RPMI7951 (cell line): ENCODE data around the gene GDF3. TPM values are rescaled to one million over a fixed set of nuclear protein-coding genes. Genes with fewer than 3 reads are reported as not detected.
"Not testable (repeated sequence)": the region's sequence is repeated elsewhere in the genome, so short reads cannot be mapped to it uniquely, and the experiment has no call there.

Source experiments
- DNase-seq: peaks from one replicate; pipeline ENCODE4 v3.0.0-alpha.2; 2012; ENCODE audit warnings: low read depth
- total RNA-seq: library from RNA; depleted of rRNA; stranded (reverse); fragments of >200 nt; shearing (Covaris generic); gene quantifications from 2 replicates; pipeline ENCODE4 v1.2.3, GENCODE V29; 2014; rRNA removed

Gene GDF3
- not detected in 2 replicates for total RNA-seq

DNA sequence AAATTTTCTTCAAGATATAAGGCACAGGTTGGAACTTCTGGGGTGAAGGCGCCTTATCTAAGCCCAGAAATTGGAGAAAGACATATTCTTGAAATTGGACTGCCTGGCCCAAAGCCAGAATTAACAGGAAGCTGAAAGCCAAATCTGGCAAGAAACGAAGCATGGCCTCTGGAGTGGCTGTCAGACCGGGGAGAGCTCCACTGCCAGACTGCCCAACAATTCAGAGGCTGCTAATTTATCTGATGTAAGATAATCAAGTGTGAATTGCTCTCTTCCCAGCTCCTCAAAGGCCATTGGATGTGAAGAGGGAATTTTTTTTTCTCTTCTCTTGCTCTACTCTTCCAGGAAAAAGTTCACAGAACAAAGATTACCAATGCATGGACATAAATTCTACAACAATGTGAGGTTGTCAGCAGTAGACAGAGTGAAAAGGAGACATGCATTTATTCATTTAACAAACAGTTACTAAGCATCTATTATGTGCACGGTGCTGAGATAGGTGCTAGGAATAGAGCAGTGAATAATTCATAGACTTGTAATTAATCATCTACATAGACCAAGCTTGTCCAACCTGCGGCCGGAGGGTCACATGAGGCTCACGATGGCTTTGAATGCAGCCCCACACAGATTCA lies at the start of gene GDF3:
Gene GDF3 (minus strand): TSS at position 210 of the 632 bp plus-strand sequence. CDS start 47 bp downstream, at position 163.
- DNase-seq, result no peak

DNA sequence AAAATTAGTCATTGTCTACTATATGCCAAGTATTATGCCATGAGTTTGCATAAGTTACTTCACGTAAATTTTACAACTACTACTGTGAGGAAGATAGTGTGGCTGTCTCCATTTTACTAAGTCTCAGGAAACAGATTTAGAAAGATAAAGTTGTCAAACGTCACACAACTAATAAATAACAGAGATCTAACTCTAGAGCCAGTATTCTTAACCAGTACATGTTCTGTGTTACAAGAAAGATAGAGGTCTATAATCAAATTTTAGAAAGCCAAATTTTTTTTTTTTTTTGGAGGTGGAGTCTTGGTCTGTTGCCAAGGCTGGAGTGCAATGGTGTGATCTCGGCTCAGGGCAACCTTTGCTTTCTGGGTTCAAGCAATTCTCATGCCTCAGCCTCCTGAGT lies 37.4 kb upstream of the GDF3 start:
- DNase-seq, result no peak

DNA sequence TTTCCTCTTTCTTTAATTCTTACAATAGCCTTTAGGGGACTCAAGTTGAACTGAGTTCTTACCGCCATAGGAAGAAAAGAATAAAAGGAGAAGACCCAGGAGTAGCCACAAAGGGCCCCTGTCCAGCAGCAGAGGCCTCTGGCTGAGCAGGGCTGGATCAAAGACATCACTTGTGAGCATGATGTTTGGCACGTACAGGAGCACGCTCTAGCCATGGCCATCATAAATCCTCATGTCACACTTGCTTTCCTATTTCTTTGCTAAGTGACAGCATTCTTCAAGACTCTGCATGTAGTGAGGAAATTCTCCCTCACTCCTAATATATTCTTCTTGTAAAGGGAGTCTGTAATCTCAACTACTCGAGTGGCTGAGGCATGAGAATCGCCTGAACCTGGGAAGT lies 35.9 kb upstream of the GDF3 start:
- DNase-seq, result no peak

DNA sequence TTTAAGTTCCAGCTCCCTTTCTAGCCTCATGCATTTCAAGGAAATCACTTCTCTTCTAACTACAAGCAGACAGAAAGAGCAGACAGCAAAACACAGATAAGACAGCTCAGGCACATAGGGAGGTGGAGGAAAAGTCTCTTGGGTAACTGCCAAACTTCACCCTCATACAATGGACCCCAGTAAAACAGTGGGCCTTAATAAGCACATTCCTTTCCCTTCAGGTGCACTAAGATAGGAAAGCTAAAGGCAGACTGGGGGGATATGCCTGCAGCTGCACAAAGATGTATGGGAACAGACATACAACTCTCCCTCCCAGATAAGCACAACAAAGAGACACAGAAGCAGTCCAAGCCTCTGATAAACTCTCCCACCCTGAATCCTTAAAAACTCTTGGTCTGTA lies 35.4 kb upstream of the GDF3 start:
- not testable (repeated sequence) for DNase-seq

DNA sequence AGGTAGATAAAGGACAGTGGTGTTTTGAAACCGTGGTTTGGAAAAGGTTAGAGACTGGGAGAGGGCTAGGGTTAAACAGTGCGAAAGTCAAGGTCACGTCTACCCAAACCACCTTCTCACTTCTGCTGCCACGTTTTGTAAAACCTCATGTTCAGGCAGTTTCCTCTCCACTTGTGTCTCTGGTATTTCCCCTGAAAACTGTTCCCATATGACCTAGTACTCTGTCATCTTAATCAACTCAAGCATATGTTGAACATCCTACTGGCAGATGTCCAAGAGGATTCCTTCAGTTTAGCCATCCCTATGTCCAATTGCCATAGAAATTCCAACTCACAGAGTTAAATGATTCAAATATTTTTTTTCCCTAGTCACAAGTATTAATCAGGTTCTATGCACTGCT lies 34.2 kb upstream of the GDF3 start:
- DNase-seq, result peak; percentile 16

DNA sequence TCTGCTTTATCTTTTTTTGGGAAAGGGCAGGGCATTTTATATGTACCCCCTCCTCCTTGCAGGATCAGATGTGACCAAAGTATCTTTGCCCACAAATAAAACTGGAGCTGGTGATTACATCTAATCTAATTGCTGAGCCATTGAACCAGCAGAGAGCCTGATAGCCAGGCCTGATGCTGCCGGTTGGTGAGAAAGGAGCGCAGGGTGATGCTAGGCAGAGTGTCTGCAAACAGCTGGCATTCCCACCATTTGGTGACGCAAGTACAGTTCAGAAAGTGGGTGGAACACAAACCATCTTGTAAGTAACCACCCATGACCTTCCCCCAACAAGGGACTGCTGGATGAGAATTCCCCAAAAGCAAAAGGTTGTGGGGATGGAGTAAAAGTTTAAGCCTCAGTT lies 28.4 kb upstream of the GDF3 start:
- no peak for DNase-seq

DNA sequence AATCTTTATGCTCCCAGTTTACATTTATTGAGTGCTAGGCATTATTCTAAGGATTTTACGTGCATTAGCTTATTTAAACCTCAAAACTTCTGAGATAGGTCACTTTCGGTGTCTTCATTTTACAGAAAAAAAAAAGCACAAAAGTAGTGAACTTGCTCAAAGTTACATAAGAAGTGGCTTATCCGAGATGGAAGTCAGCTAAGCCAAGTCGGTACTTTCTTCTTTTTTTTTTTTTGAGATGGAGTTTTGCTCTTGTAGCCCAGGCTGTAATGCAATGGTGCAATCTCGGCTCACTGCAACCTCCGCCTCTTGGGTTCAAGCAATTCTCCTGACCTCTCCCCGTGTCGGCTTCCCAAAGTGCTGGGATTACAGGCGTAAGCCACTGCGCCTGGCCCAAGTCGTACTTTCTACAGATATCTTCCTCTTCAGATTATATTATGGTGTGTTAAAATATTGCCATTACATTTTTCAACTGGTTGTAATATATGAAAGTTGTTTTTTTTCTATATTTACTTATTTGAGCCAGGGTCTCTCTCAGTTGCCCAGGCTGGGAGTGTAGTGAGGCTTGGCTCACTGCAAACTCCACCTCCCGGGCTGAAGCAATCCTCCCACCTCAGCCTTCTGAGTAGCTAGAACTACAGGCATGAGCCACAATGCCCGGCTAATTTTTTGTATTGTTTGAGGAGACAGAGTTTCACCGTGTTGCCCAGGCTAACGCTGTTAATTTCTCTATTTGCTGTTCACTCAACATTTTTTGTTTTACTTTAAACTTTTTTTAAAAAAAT lies 24.6 kb upstream of the GDF3 start:
- no peak for DNase-seq

DNA sequence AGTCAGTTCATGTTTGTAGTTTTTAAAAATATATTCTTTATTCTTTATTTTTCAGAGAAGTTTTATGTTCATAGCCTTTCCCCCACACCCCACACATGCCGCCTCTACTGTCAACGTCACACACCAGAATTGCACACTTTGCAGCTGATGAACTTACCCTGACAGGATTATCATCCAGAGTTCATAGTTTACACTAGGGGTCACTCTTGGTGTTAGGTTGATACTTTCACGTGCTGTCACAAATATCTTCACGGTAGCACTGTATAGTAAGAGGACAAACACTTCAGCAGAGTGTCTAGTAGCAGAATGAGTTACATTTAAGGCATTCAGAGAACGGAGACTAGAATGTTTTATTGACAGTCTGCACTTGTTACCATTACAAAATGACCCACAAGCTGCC lies 20.8 kb upstream of the GDF3 start:
- no peak for DNase-seq

DNA sequence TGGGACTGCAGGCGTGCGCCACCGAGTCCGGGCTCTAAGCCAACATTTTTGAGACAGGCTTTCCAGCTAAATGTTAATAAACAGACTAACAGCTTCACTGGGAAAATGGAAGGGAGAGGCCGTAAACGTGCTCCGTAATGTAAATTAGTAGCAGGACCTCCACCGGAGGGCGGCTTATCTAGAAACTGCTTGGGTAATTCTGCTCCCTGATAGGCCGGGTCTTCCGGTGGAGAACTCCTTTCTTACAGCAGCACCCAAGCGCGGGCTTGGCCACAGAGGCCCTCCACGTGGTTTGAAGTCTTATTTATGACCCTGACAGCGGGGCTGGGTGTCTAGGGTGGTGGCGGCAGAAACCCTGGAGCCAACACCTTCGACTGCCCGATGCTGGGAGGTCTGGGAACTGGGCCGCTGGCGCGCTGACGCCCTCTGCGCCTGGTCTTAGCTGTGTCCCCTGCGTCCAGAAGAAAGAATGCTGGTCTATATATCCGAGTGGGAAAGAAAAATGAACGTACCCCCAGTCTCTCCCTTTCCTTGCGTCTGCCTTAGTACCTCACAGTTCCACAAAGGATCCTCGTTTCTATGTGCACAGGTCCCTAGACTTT lies 17.4 kb upstream of the GDF3 start:
- no peak for DNase-seq

DNA sequence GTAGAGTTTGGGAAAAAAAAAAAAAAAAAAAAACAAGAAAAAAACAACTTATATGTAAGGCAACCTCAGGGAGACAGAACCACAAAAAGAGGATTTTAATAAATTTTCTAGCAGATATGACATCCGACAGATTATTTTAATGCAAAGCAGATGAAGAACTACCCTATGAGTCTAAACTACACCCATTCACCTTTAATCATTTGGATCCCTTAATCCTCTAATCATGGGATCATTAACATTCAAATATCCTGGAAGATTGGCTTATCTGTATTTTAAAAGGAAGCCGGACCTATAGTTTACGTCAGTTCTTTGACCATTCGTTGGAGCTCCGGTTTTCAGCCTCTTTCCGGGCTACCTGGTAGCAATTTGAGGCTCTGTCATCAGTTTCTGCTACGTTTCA lies 15.6 kb upstream of the GDF3 start, which contains the start of gene DPPA3:
Gene DPPA3 (plus strand): TSS at position 301 of the 400 bp plus-strand sequence. CDS start 138 bp downstream, outside the sequence.
- DNase-seq, result no peak

DNA sequence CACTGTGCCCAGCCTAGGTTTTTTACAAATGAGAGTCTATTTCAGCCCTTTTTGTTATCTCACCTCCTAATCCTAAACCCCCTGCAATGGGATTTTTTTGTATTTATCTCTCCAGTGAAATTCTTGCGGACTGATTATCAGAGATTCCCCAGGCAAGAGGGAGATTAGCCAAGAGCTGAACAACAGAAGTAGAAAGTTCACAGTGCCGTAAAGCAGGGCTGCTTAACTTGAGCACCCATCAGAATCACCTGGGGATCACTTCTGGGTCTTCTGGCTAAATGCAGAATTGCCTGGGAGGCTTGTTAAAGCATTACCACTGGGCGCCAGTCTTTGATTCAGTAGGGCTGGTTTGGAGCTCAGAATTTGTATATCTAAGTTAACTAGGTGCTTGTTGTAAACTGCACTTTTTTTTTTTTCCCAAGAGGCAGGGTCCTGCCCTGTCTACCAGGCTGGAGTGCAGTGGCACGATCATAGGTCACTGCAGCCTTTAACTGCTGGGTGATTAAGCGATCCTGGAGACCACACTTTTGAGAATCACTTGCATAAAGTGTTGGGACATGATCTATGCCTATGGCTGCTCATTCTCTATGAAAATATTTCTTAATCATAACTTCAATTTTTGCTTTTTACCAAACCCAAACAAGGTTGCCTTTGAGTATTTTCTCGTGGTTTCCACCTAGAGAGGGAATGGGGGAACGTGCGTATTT lies 14.5 kb upstream of the GDF3 start:
- no peak for DNase-seq

DNA sequence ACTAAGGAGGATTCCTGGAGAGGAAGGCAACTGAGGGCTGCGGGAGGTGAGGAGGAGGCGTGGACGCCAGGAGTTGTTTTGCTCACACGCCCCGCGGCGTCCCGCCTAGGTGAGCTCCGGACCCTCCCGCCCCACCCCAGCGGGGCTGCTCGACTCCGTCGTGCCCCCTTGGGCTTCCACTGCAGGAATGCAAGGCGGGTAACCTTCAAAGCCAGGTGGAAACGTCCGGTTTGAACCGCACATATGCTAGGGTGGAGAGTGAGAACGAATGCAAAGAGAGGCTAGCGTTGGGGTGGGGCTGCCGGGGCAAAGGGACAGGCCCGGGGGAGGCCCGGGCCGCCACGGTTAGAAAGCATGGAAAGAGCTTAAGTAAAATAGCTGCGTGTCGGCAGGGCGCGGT lies 10.3 kb upstream of the GDF3 start:
- DNase-seq, result no peak

DNA sequence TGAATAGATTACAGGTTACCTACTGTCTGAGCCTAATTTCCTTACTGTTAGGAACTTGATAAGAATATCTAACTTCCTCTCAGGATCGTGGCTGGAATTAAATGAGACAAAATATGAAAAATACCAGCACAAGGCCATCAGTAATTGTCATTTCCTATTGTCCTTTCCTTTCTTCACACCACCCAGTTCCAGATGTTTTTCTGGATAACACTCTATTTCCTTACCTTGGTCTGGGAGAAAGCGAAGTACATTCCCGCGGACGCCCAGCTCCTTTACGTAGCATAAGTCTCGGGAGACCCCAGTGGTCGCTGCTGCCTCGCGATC lies 376 bp downstream of the GDF3 start:
- no peak for DNase-seq

DNA sequence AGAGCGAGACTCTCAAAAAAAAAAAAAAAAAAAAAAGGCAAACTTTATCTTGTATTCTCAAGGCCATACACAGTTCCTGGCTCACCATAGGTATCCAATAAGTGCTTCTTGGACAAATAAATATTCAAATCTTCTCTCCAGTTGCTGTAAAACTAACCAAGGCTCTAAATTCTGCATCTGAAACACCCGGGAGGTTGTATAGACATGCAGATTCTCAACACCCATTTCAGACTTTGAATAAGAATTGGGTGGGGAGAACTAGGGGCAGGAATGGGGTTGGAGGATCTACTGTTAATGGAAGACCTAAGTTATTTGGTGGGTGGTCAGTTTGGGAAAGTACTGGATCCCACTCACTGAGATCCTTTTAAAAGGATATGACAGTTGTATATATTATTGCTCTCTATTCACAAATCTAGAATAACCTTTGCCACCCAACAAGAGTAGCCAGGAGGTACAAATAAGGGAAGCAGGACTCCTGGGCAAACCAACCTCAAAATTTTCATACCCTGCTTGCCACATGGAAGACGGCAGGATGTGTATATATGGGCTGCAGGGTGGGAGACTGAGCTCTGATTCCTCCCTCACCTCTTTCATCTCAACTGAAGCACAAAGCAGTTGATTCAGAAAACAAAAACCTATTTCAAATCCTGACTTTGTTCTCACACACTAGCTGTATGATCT lies 879 bp downstream of the GDF3 start:
- DNase-seq, result no peak

DNA sequence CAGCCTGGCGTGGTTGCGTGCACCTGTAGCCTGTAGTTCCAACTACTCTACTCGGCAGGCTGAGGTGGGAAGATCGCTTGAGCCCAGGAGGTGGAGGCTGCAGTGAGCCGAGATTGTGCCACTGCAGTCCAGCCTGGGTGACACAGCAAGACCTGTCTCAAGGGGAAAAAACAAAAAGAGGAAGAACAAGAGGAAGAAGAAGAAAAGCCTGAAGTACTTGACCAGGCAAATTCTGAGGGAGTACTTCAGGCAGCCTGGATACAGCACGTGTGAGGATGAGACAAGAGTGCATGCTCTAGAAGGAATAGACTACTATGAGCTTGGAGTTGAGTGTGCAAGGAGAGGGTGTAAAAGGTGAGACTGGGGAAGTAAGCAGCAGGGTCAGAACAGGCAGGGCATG lies 1.8 kb downstream of the GDF3 start:
- no peak for DNase-seq

DNA sequence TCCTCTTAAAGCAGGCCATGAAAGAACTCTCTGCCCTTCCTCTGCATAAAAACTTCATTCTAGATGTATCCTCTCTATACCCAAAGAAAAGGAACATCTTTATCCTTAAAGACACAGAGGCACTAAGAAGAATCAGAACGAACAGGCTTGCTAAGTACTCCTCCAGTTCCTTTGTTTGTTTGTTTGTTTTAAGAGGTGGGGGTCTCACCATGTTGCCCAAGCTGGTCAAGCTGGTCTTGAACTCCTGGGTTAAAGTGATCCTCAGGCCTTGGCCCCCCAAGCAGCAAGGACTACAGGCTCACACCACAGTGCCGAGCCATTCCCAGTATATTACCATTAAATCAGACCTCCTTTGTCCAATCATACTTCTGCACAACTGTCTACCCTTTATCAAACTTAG lies 14.0 kb downstream of the GDF3 start:
- no peak for DNase-seq

DNA sequence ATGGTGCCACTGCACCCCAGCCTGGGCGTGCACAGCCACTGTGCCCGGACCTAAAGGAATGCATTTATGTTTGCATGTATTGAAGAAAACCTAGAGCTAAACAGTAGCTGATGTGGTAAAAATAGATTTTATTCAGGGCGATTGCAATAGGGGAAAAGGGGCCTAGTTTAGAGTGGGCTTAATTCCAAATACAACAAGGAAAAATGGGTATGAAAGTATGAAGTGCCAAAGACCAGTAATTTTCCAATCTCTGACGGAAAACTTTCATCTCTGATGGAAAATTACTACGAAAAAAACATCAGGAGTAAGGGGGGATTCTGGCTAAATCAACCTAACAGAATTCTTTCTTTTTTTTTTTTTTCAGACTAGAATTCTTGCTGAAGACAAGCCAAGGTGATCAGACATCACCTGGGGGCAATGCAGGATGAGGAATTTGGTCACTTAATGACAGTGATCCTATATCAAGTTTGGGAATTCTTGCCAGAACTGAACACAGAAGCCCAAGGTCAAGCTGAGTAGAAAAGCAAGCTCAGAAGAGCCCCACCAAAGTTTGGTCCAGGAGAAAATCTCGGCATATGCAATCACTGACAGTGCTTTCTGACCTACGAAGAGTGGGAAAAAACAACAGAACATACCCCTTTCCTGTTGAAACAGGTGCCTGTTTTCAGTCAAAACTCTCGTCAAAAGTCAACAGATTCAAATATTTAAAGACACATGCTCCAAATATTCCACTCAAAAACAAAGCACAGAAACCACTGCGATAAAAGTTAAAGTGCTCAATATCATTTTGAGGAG lies 16.1 kb downstream of the GDF3 start:
- no peak for DNase-seq

DNA sequence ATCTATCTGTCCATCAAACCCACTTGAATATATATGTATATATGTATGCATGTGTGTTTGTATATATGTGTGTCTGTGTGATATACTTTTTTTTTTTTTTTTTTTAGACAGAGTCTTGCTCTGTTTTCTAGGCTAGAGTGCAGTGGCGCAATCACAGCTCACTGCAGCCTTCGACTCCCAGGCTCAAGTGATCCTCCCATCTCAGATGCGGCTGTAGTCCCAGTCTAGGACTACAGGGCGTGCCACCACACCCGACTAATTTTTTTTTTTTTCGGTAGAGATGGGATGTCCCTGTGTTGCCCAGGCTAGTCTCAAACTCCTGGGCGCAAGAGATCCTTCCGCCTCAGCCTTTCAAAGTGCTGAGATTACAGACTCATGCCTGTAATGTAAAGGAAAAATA lies 16.8 kb downstream of the GDF3 start:
- no peak for DNase-seq

DNA sequence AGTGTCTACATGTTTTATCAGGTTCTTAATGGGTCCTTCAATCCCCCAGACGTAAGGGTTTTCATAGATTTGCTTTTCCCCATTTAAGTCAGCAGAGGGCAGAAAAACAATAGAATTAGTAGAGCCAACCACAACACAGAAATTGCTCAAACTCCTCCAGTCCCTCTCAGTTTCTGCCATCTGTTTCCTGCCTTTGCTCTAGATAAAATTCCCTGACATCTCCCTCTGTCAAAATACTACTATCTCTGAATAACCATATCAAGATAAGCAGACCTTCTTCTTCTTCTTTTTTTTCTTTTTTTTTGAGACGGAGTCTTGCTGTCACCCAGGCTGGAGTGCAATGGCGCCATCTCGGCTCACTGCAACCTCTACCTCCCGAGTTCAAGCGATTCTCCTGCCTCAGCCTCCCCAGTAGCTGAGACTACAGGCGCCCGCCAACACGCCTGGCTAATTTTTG lies 18.1 kb downstream of the GDF3 start:
- DNase-seq, result peak; percentile 46

DNA sequence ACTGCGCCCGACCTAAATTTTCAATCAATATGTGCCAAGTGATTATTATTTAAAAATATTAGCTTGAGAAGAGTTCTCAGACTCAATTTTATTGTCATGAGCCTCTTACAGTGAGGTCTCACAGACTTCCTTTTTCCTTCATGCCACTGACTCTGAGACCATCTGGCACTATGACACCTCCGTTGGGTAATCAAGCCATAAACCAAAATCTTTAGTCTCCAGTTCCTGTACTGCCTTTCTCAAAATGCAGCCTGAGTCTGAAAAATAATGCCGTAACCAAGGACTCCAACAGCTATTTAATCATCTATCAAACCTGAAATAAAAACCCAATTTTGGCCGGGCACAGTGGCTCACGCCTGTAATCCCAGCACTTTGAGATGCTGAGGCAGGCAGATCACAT lies 20.1 kb downstream of the GDF3 start:
- not testable (repeated sequence) for DNase-seq

DNA sequence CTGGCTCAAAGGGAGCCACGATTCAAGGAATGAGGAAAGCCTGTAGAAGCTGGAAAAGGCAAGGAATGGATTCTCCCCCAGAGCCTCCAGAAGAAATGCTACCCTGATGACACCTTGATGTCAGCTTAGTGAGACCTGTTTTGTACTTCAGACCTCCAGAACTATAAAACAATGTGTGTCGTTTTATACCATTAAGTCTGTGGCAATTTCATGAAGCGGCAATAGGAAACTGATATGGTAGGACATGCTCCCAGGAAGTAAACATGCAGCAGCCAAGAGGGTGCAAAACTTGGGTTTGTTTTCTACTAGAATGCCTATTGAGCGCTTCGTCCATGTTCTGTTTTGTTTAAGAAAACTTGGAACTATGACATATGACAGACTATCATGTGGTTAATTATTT lies 27.4 kb downstream of the GDF3 start:
- no peak for DNase-seq
